H1 (cell line): ENCODE measurements around the gene KCNH8. TPM values are rescaled to one million over a fixed set of nuclear protein-coding genes. Genes with fewer than 3 reads are reported as not detected.

ENCODE experiments used
- CTCF ChIA-PET: fragments of 300-600 bp; sonication (Branson Sonifier 250); formaldehyde crosslinking; loops from one replicate; lab custom pipeline; 2021; ENCODE audit not compliant: partially characterized antibody; lab: Charles Lee
- POLR2A ChIA-PET: fragments of 300-600 bp; sonication (Branson Sonifier 250); formaldehyde crosslinking; loops from one replicate; lab custom pipeline; 2021; ENCODE audit warnings: inconsistent platforms; ENCODE audit not compliant: partially characterized antibody; lab: Charles Lee
- DNase-seq, 2 experiments: peaks; one replicate each; pipeline versions ENCODE4 v3.0.0 to v3.0.0-alpha.2; 2010 to 2022; ENCODE audit warnings: low spot score in 2 of 2, low read depth in 1 of 2, mixed read lengths in 1 of 2
- FAIRE-seq: peaks from 2 replicates; lab custom pipeline; 2011; peaks lifted over from hg19 to GRCh38; lab: Jason Lieb, UNC
- H2AFZ ChIP-seq: 2 replicates; pipeline ENCODE4 v1.8.1; 2012; ENCODE audit warnings: low read length, inconsistent platforms
- H2AK5ac ChIP-seq: 2 replicates; pipeline ENCODE4 v1.6.1; 2013; ENCODE audit warnings: low read depth, low read length
- H2BK120ac ChIP-seq: replicated peaks from 2 replicates; pipeline ENCODE3; 2013; ENCODE audit warnings: low read depth, low read length, inconsistent platforms
- H2BK12ac ChIP-seq: 2 replicates; pipeline ENCODE4 v1.6.1; 2013; ENCODE audit warnings: low read depth, low read length
- H2BK15ac ChIP-seq: 2 replicates; pipeline ENCODE4 v1.6.1; 2013; ENCODE audit warnings: low read length
- H2BK20ac ChIP-seq: 2 replicates; pipeline ENCODE4 v1.6.1; 2013; ENCODE audit warnings: low read length
- H2BK5ac ChIP-seq: 2 replicates; pipeline ENCODE4 v1.6.1; 2013; ENCODE audit warnings: low read depth, low read length
- H3K14ac ChIP-seq: 2 replicates; pipeline ENCODE4 v1.6.1; 2013; ENCODE audit warnings: inconsistent platforms; ENCODE audit not compliant: insufficient read length
- H3K18ac ChIP-seq: 2 replicates; pipeline ENCODE4 v1.6.1; 2013; ENCODE audit warnings: low read length; ENCODE audit errors: extremely low read depth
- H3K23ac ChIP-seq: 2 replicates; pipeline ENCODE4 v1.6.1; 2013; ENCODE audit warnings: inconsistent platforms; ENCODE audit not compliant: insufficient read length
- H3K23me2 ChIP-seq: 2 replicates; pipeline ENCODE4 v1.6.1; 2013; ENCODE audit warnings: low read depth, low read length
- H3K27ac ChIP-seq: 2 replicates; pipeline ENCODE4 v1.6.1; 2011; ENCODE audit warnings: low read depth, low read length, inconsistent platforms
- H3K27me3 ChIP-seq, 4 experiments: replicated peaks in 1 of 4; 1 replicate in 1 of 4; 2 replicates in 3 of 4; pipeline versions ENCODE4 v1.6.1 to v1.8.1; 2011 to 2013; ENCODE audit warnings: low read length in 3 of 4, mild to moderate bottlenecking in 3 of 4, inconsistent platforms in 2 of 4, mixed read lengths in 2 of 4, moderate library complexity in 1 of 4; ENCODE audit not compliant: control insufficient read depth in 3 of 4, insufficient read depth in 3 of 4; ENCODE audit errors: extremely low read depth in 1 of 4
- H3K36me3 ChIP-seq, 4 experiments: 2 replicates each; pipeline versions ENCODE4 v1.6.1 to v1.8.1; 2011 to 2013; ENCODE audit warnings: mild to moderate bottlenecking in 4 of 4, low read length in 3 of 4, moderate library complexity in 2 of 4, control low read depth in 1 of 4, inconsistent platforms in 1 of 4; ENCODE audit not compliant: insufficient read depth in 4 of 4, control insufficient read depth in 2 of 4
- H3K4ac ChIP-seq: replicated peaks from 2 replicates; pipeline ENCODE3; 2013; ENCODE audit warnings: low read length, low read depth, mixed read lengths, inconsistent platforms; ENCODE audit not compliant: insufficient read length
- H3K4me1 ChIP-seq, 4 experiments: replicated peaks in 1 of 4; 1 replicate in 1 of 4; 2 replicates in 3 of 4; pipeline versions ENCODE4 v1.6.1 to v1.8.1; 2011 to 2013; ENCODE audit warnings: low read length in 3 of 4, inconsistent platforms in 2 of 4, mixed read lengths in 1 of 4; ENCODE audit not compliant: insufficient read depth in 4 of 4, control insufficient read depth in 3 of 4
- H3K4me2 ChIP-seq, 2 experiments: 2 replicates each; pipeline versions ENCODE4 v1.6.1 to v1.8.1; 2011 to 2013; ENCODE audit warnings: low read depth in 2 of 2, low read length in 2 of 2, control low read depth in 1 of 2, inconsistent platforms in 1 of 2, mild to moderate bottlenecking in 1 of 2; ENCODE audit not compliant: insufficient read depth in 1 of 2
- H3K4me3 ChIP-seq, 4 experiments: fragments of 200-600, 300-600 bp in 1 of 4; sonication (generic), shearing (Covaris generic), sonication (Bioruptor Twin) in 1 of 4; 2 replicates each; pipeline versions ENCODE4 v1.5.1 to v1.8.1; 2011 to 2016; ENCODE audit warnings: low read length in 4 of 4, low read depth in 3 of 4, control low read depth in 2 of 4, inconsistent platforms in 2 of 4, mild to moderate bottlenecking in 2 of 4, mixed read lengths in 1 of 4, moderate library complexity in 1 of 4; ENCODE audit not compliant: insufficient read depth in 2 of 4; ENCODE audit errors: extremely low read depth in 1 of 4
- H3K56ac ChIP-seq: replicated peaks from 2 replicates; pipeline ENCODE3; 2013; ENCODE audit warnings: low read depth, mild to moderate bottlenecking, mixed read lengths, low read length, inconsistent platforms; ENCODE audit not compliant: insufficient read length
- H3K79me1 ChIP-seq: 2 replicates; pipeline ENCODE4 v1.6.1; 2013; ENCODE audit warnings: low read depth, low read length, control low read depth
- H3K79me2 ChIP-seq, 2 experiments: 2 replicates each; pipeline versions ENCODE4 v1.6.1 to v1.8.1; 2012 to 2013; ENCODE audit warnings: low read length in 2 of 2, mild to moderate bottlenecking in 2 of 2, inconsistent platforms in 1 of 2; ENCODE audit not compliant: insufficient read depth in 2 of 2, control insufficient read depth in 1 of 2
- H3K9ac ChIP-seq, 4 experiments: replicated peaks in 1 of 4; 1 replicate in 1 of 4; 2 replicates in 3 of 4; pipeline versions ENCODE4 v1.6.1 to v1.8.1; 2011 to 2013; ENCODE audit warnings: low read depth in 3 of 4, low read length in 3 of 4, control low read depth in 2 of 4, mild to moderate bottlenecking in 2 of 4, moderate library complexity in 2 of 4, inconsistent platforms in 1 of 4; ENCODE audit errors: extremely low read depth in 1 of 4
- H3K9me3 ChIP-seq, 2 experiments: 2 replicates each; pipeline versions ENCODE4 v1.6.1 to v1.8.1; 2012 to 2013; ENCODE audit warnings: mild to moderate bottlenecking in 2 of 2, moderate library complexity in 2 of 2, control low read depth in 1 of 2, inconsistent platforms in 1 of 2, low read depth in 1 of 2, low read length in 1 of 2, mixed read lengths in 1 of 2; ENCODE audit not compliant: insufficient read depth in 2 of 2
- H4K20me1 ChIP-seq, 2 experiments: replicated peaks in 1 of 2; 2 replicates each; pipeline versions ENCODE3 to v1.8.1; 2011 to 2013; ENCODE audit warnings: inconsistent platforms in 2 of 2, low read length in 2 of 2, mild to moderate bottlenecking in 1 of 2; ENCODE audit not compliant: insufficient read depth in 2 of 2, control insufficient read depth in 1 of 2
- H4K5ac ChIP-seq: 2 replicates; pipeline ENCODE4 v1.6.1; 2013; ENCODE audit warnings: low read length, low read depth, mixed read lengths, inconsistent platforms; ENCODE audit not compliant: insufficient read length
- H4K8ac ChIP-seq: 2 replicates; pipeline ENCODE4 v1.8.0; 2013; ENCODE audit warnings: mild to moderate bottlenecking, moderate library complexity, low read length, inconsistent platforms; ENCODE audit not compliant: insufficient read depth; ENCODE audit errors: extremely low read depth
- H4K91ac ChIP-seq: replicated peaks from 2 replicates; pipeline ENCODE3; 2013; ENCODE audit warnings: low read length, mixed read lengths, inconsistent platforms; ENCODE audit not compliant: insufficient read length
- ATF3 ChIP-seq: IDR thresholded peaks from 2 replicates; pipeline ENCODE4 v1.6.1; 2011; ENCODE audit warnings: low read depth, mild to moderate bottlenecking, low read length; ENCODE audit not compliant: insufficient read depth
- CBX8 ChIP-seq: fragments of 300-800, 300-1000 bp; sonication (generic); IDR thresholded peaks from 2 replicates; pipeline ENCODE4 v1.7.1; 2016; ENCODE audit warnings: low read depth, low read length, borderline replicate concordance
- GABPA ChIP-seq: IDR thresholded peaks from 2 replicates; pipeline ENCODE4 v1.6.1; 2011; ENCODE audit warnings: mild to moderate bottlenecking, low read length, moderate library complexity, borderline replicate concordance; ENCODE audit not compliant: insufficient read depth
- GTF2F1 ChIP-seq: IDR thresholded peaks from 2 replicates; pipeline ENCODE4 v1.6.1; 2012; ENCODE audit warnings: low read depth, low read length, improper control_type of control experiment, borderline replicate concordance
- KDM1A ChIP-seq: fragments of 200-600, 300-600 bp; sonication (generic); IDR thresholded peaks from 2 replicates; pipeline ENCODE4 v1.7.1; 2016; ENCODE audit warnings: mild to moderate bottlenecking, low read length, borderline replicate concordance
- POLR2A ChIP-seq, 2 experiments: IDR thresholded peaks; 1 replicate in 1 of 2; 2 replicates in 1 of 2; pipeline ENCODE4 v1.6.1; 2011; ENCODE audit warnings: low read depth in 2 of 2, low read length in 2 of 2, mild to moderate bottlenecking in 2 of 2; ENCODE audit errors: control extremely low read depth in 1 of 2
- POU5F1 ChIP-seq: IDR thresholded peaks from 2 replicates; pipeline ENCODE4 v1.6.1; 2011; ENCODE audit warnings: low read depth, mild to moderate bottlenecking, low read length, moderate library complexity
- SIX5 ChIP-seq: IDR thresholded peaks from 2 replicates; pipeline ENCODE4 v1.6.1; 2011; ENCODE audit warnings: mild to moderate bottlenecking, low read depth, low read length
- SP1 ChIP-seq: IDR thresholded peaks from 2 replicates; pipeline ENCODE4 v1.6.1; 2011; ENCODE audit warnings: low read depth, low read length
- TAF1 ChIP-seq: IDR thresholded peaks from 2 replicates; pipeline ENCODE4 v1.6.1; 2011; ENCODE audit warnings: mild to moderate bottlenecking, low read depth, low read length
- TEAD4 ChIP-seq: IDR thresholded peaks from 2 replicates; pipeline ENCODE4 v1.6.1; 2012; ENCODE audit warnings: low read depth, low read length, inconsistent platforms, mixed read lengths
- ZNF274 ChIP-seq: IDR thresholded peaks from 2 replicates; pipeline ENCODE4 v1.7.0; 2012; ENCODE audit warnings: low read length, borderline replicate concordance; ENCODE audit errors: extremely low read depth
- WGBS, 2 experiments: shearing (Covaris generic) in 1 of 2; methylation state at CpG; one replicate each; pipeline versions ENCODE4 v1.1.6 to v1.1.7; 2013 to 2015; ENCODE audit warnings: low lambda C conversion rate in 2 of 2, mixed read lengths in 2 of 2, inconsistent platforms in 1 of 2, low coverage in 1 of 2, missing lambda C conversion rate in 1 of 2; ENCODE audit not compliant: insufficient replicate concordance in 2 of 2, insufficient coverage in 1 of 2, insufficient read length in 1 of 2; ENCODE audit errors: extremely low coverage in 1 of 2, missing lambda C conversion rate in 1 of 2; 5-methylcytosine and 5-hydroxymethylcytosine counted together
- polyA plus RNA-seq, 7 experiments: library from polyadenylated mRNA; depleted of rRNA in 3 of 7; stranded (reverse) in 5 of 7; unstranded in 2 of 7; fragments of >200 nt in 5 of 7; fragments of 200-250 nt in 2 of 7; gene quantifications; 1 replicate in 5 of 7; 2 replicates in 1 of 7; 4 replicates in 1 of 7; pipeline versions ENCODE4 v1.2.1 to v1.2.3, GENCODE V29; 2011 to 2013; ENCODE audit warnings: missing spikeins in 2 of 7, mixed read lengths in 2 of 7
- total RNA-seq: library from RNA; stranded (reverse); fragmentation: NEBNext Ultra II Directional; extraction: Animal tissue kit (Norgen Biotek cat#: 25700); gene quantifications from 2 replicates; pipeline ENCODE4 v1.2.1, GENCODE V29; 2021
- TF ChIP-seq, protein P1 (sequence below): IDR thresholded peaks from 2 replicates; pipeline ENCODE4 v1.6.1; 2012; ENCODE audit warnings: inconsistent platforms

KCNH8 gene
- total and polyA plus RNA-seq, 2 of the 8 experiments (the other 6 are each of a cell fraction or from before 2014, with no cell fraction given), result 2.2 to 2.4 TPM

DNA sequence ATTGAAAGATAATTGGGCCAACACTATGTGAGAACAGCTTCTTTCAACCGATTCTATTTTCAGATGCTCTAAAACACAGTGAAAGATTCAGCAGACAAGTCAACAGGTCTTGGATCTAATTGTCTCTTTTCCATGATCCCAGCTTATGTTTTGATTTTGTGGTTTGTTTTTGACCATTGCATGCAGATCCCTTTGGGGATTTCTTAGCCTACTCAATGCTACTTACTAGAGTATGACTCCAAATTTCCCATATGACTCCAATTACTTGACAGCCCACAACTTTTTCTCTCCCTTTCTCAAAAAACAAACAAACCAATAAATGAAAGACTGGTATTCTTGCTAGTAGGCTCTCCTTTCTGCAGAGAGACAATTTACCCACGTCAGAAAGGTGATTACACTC, 67.1 kb downstream of the KCNH8 start:
- H3K4ac ChIP-seq, result no peak overlapping the region
- H3K36me3 ChIP-seq, result no peaks in the 10 kb centered on the region
- H4K91ac ChIP-seq, result no peak overlapping the region
- no peak overlapping the region for H2AK5ac ChIP-seq
- no peaks in the 10 kb centered on the region; a peak in 1 of 4 replicates for H3K79me2 ChIP-seq
- H3K27me3 ChIP-seq, result no peaks in the 10 kb centered on the region
- peaks cover 0 to 4% (median 2%) of the 10 kb centered on the region in 4 experiments; a peak in 2 of 7 replicates for H3K4me1 ChIP-seq
- H3K79me1 ChIP-seq, result no peaks in the 10 kb centered on the region
- no peak overlapping the region for H2BK5ac ChIP-seq
- H3K27ac ChIP-seq, result no peak overlapping the region
- H2BK120ac ChIP-seq, result no peak overlapping the region
- H3K4me3 ChIP-seq, result no peak overlapping the region
- no peak overlapping the region for H2BK12ac ChIP-seq
- H3K9me3 ChIP-seq, result no peaks in the 10 kb centered on the region
- H4K5ac ChIP-seq, result no peak overlapping the region
- WGBS, 2 experiments, result 94% methylated on average over 2 of the region's 2 CpGs; no CpG with 5 or more reads in 1 of the 2 experiments
- H4K20me1 ChIP-seq, result no peaks in the 10 kb centered on the region
- POLR2A ChIA-PET, result no interaction called here
- no peak overlapping the region for H3K23ac ChIP-seq
- H3K4me2 ChIP-seq, result no peak overlapping the region
- no peak overlapping the region for H3K9ac ChIP-seq
- H4K8ac ChIP-seq, result no peak overlapping the region
- no peak overlapping the region for H3K56ac ChIP-seq
- no peak overlapping the region for H3K18ac ChIP-seq
- CTCF ChIA-PET, result interaction anchor here (0.7 to 3.5 kb wide), 6 partner anchors 14 to 144 kb away, joined by 3 to 18 read pairs (median 3); no protein-coding TSS in a partner anchor
- no peaks in the 10 kb centered on the region for H3K23me2 ChIP-seq
- DNase-seq, result no peak
- no peak overlapping the region for H2BK15ac ChIP-seq
- no peak overlapping the region for H2BK20ac ChIP-seq
- H2AFZ ChIP-seq, result no peak overlapping the region
- FAIRE-seq, result no peak
- H3K14ac ChIP-seq, result no peak overlapping the region
- TF ChIP-seq TAF1 (no peak), CBX8 (no peak), GTF2F1 (no peak), POU5F1 (no peak), SP1 (no peak), KDM1A (no peak), TEAD4 (no peak), GABPA (no peak), ATF3 (no peak), POLR2A (IDR thresholded peaks at IDR 0.05; ENCODE audit: control extremely low read depth in 1 of 2, low read depth in 2 of 2, low read length in 2 of 2) (no peak), SIX5 (no peak), ZNF274 (no peak)
- TF ChIP-seq, protein P1, sequence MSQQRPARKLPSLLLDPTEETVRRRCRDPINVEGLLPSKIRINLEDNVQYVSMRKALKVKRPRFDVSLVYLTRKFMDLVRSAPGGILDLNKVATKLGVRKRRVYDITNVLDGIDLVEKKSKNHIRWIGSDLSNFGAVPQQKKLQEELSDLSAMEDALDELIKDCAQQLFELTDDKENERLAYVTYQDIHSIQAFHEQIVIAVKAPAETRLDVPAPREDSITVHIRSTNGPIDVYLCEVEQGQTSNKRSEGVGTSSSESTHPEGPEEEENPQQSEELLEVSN, result no peak
